Astrocyte of the cerebellum (primary cell): ENCODE data around the gene ABHD5.

Experiments
- DNase-seq: peaks from one replicate; pipeline ENCODE4 v3.0.0-alpha.2; 2011; ENCODE audit warnings: low read depth
- H3K4me3 ChIP-seq: 2 replicates; pipeline ENCODE4 v1.5.1; 2011; ENCODE audit warnings: mild to moderate bottlenecking, low read depth, low read length, moderate library complexity
- in situ Hi-C: cut with HindIII; loops from 2 replicates; pipeline ENCODE4 v1.10.0; 2017; ENCODE audit warnings: low sequenced_read_pairs
- TF ChIP-seq, protein P1 (sequence below): IDR thresholded peaks from 2 replicates; pipeline ENCODE4 v1.5.1; 2012; ENCODE audit warnings: low read length, low read depth, moderate library complexity, mild to moderate bottlenecking; ENCODE audit errors: missing control alignments

Gene ABHD5

DNA sequence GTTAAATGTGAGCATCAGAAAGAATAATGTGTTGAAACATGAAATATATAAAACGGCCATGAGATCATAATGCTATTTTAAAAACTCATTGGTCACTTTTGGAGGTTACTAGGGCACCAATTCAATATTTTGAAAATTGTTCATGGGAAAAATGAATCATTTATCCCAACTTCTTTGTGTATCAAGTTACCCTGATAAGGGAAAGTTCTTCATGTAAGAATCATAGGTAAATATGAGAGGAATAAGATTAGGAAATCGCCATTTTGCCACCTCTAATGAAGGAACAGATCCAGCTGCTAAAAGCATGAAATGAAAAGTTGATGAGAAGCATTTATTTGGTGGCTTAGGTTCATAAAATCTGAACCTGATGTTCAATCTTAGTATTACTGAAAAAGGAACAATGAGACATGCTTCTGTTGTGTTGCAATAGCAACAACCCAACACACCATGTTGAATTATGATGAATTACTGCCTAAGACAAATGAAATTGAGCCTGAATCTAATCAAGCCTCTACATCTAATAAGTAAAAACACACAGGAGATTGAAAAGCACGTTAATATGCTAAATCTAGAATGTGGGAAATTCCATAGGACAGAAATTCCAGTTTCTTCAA is 32.5 kb downstream of the ABHD5 start:
- DNase-seq = no peak
- no peak overlapping the region for H3K4me3 ChIP-seq
- TF ChIP-seq, protein P1, sequence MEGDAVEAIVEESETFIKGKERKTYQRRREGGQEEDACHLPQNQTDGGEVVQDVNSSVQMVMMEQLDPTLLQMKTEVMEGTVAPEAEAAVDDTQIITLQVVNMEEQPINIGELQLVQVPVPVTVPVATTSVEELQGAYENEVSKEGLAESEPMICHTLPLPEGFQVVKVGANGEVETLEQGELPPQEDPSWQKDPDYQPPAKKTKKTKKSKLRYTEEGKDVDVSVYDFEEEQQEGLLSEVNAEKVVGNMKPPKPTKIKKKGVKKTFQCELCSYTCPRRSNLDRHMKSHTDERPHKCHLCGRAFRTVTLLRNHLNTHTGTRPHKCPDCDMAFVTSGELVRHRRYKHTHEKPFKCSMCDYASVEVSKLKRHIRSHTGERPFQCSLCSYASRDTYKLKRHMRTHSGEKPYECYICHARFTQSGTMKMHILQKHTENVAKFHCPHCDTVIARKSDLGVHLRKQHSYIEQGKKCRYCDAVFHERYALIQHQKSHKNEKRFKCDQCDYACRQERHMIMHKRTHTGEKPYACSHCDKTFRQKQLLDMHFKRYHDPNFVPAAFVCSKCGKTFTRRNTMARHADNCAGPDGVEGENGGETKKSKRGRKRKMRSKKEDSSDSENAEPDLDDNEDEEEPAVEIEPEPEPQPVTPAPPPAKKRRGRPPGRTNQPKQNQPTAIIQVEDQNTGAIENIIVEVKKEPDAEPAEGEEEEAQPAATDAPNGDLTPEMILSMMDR = no peak
- in situ Hi-C loops = no loop called here

GRCh38 chr3:43726521-43726920 is 35.8 kb downstream of the ABHD5 start:
- H3K4me3 ChIP-seq = no peak overlapping the region
- DNase-seq = no peak
- TF ChIP-seq, protein P1 = no peak
- in situ Hi-C loops = no loop called here

DNA sequence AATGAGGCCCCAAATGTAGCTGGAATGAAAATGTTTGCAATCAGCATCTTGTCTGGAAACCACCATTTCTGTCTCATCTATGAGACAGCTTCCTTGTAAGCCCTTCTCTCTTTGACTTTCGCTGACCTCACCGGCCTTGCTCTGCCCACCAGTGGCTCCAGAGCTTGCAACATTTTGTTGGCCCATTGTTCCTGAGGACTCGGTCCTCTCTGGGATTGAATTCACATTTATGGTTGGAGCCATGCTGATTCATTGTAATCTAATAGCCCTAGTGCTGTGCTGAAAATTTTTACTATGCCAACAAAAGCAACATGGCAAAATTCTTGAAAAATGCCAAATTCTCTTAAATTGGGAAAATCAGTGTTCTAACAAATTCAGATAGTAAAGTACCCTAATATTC is 37.2 kb downstream of the ABHD5 start:
- no peak overlapping the region for H3K4me3 ChIP-seq
- in situ Hi-C loops = no loop called here
- no peak for DNase-seq
- TF ChIP-seq, protein P1 = no peak

DNA sequence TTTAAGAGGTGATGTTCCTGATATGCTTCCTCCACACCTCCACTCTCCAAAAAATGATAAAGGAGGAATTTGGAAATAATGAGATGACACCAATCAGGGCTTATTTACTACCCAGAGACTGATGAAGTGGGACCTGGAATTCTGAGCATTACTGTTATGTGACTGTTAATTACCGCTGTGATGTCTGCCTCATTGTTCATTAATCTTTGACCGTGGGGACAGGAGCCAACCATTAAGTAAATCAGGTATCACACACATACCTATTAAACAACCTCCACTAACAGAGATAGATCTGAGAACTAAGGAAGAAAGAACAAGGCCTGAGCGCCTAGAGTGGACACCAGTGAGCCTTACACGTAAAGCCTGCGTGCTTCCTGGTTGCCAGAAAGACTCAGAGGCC is 37.7 kb downstream of the ABHD5 start:
- no peak for DNase-seq
- H3K4me3 ChIP-seq = no peak overlapping the region
- TF ChIP-seq, protein P1 = no peak
- in situ Hi-C loops = no loop called here

- DNase-seq = no peak
- in situ Hi-C loops = no loop called here
- no peak overlapping the region for H3K4me3 ChIP-seq
- TF ChIP-seq, protein P1 = no peak
These were observed 38.2 kb downstream of the ABHD5 start for GRCh38 chr3:43728947-43729346.

DNA sequence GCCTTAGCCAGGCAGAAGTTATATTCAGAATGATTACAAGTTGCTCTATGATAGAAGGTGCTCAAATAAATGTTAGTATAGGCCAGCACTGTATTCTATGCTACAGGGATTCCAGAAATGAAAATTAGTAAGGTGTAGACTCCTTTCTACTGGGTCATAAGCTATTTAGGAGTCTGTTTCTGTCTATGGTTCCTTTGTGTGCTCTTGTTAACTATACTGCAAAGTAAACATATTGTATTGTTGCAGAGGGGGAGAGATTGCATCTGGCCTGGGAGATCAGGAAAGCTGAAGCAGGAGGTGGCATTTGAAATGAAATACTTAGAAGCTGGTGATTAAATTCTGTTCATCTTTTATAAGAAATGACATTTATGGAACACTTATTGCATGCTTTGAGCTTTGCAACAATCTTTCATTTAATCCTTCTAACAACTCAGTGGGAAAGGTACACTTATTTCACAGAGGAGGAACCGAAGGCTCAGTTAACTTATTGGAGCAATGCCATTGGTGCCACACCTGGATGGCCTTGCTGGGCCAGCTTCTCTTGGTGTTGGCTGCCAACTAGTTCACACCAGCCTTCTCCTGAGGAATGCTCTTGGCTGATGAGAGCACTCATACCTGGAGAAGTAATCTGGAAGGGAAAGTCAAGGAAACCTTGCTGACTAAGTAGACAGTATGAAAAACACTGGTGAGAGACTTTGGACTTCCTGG is 39.1 kb downstream of the ABHD5 start:
- TF ChIP-seq, protein P1 = no peak
- no peak for DNase-seq
- H3K4me3 ChIP-seq = no peak overlapping the region
- in situ Hi-C loops = no loop called here
